T-helper 2 cell (primary cell): Measurements from ENCODE around the gene ZFYVE28.
A peak's percentile ranks its signal among the peaks of the same experiment; 100 is the strongest.
"Not testable (repeated sequence)": the region's sequence is repeated elsewhere in the genome, so short reads cannot be mapped to it uniquely, and the experiment has no call there.

Experiments used
- DNase-seq, 5 experiments: peaks; one replicate each; pipeline versions ENCODE4 v3.0.0 to v3.0.0-alpha.2; 2012 to 2022

ZFYVE28 gene

GRCh38 chr4:2446656-2447564 lies 28.5 kb upstream of the ZFYVE28 start:
- DNase-seq: no peak

- no peak for DNase-seq
These were observed 27.1 kb upstream of the ZFYVE28 start for GRCh38 chr4:2445571-2445970.

- DNase-seq: no peak
These were observed 26.7 kb upstream of the ZFYVE28 start for GRCh38 chr4:2445130-2445529.

- DNase-seq: no peak
These were observed 25.7 kb upstream of the ZFYVE28 start for GRCh38 chr4:2443956-2444740.

GRCh38 chr4:2443061-2443730 lies 24.8 kb upstream of the ZFYVE28 start:
- no peak for DNase-seq

- no peak for DNase-seq
These were observed 23.9 kb upstream of the ZFYVE28 start for GRCh38 chr4:2442175-2442993.

GRCh38 chr4:2441393-2442174 lies 23.1 kb upstream of the ZFYVE28 start:
- DNase-seq: peak; percentile 48 to 82 (median 63)

GRCh38 chr4:2438822-2439718 lies 20.6 kb upstream of the ZFYVE28 start:
- peak in 1 of 5 experiments; percentile 4 for DNase-seq

- DNase-seq: no peak
These were observed 19.2 kb upstream of the ZFYVE28 start for GRCh38 chr4:2437475-2438215.

- DNase-seq: peak in 1 of 5 experiments; percentile 3
These were observed 18.5 kb upstream of the ZFYVE28 start for GRCh38 chr4:2436761-2437474.

- no peak for DNase-seq
These were observed 17.9 kb upstream of the ZFYVE28 start for GRCh38 chr4:2436301-2436700.

GRCh38 chr4:2434420-2434819 lies 16.0 kb upstream of the ZFYVE28 start:
- DNase-seq: no peak

GRCh38 chr4:2433609-2434350 lies 15.3 kb upstream of the ZFYVE28 start:
- DNase-seq: no peak

- no peak for DNase-seq
These were observed 14.6 kb upstream of the ZFYVE28 start for GRCh38 chr4:2432991-2433530.

GRCh38 chr4:2432004-2432403 lies 13.6 kb upstream of the ZFYVE28 start:
- DNase-seq: no peak

- DNase-seq: not testable (repeated sequence)
These were observed 11.7 kb upstream of the ZFYVE28 start for GRCh38 chr4:2429945-2430757.
